GM10266 (cell line): ENCODE results near the gene MYH7B.

Experiments used
- DNase-seq: peaks from one replicate; pipeline ENCODE4 v3.0.0; 2012; ENCODE audit errors: extremely low spot score
- CTCF ChIP-seq: IDR thresholded peaks from 2 replicates; pipeline ENCODE4 v1.5.1; 2012; ENCODE audit warnings: mild to moderate bottlenecking, low read depth; ENCODE audit not compliant: control insufficient read depth, insufficient read depth; ENCODE audit errors: missing control alignments

MYH7B gene

GRCh38 chr20:34921436-34921835 lies 34.2 kb upstream of the MYH7B start:
- TF ChIP-seq CTCF, result no peak
- DNase-seq, result no peak

DNA sequence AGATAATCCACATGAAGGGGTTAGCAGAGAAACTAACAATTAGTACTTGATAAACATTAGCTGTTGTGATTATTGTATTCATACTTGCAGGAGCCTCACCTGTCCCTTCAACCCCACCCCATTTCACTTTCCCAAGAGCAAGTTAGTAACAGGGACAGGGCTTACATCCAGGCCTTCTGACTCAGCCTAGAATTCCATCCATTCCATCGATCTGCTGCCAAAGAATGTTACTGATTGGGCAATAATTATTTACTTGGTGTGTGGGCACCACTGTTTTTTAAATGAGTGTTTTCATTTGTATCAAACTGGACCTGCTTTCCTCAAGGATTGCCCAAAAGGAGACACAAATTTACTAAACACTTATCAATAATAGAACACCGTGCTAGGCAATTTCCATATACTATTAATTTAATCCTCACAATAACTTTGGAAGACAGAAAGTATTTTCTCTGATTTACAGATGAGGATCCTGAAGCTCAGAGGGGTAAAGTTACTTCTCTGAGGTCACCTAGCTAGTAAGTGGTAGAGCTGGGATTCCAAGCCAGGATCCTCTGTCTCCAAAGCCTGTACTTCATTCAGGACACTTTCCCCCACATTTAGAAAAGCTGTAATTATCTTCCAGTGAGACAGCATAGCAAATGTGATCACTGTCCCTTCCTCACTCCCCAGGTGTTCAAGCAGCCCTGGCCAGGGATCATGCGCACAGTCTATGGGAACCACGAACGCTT lies 32.9 kb upstream of the MYH7B start:
- no peak for DNase-seq
- TF ChIP-seq CTCF, result no peak

GRCh38 chr20:34923414-34923813 lies 32.3 kb upstream of the MYH7B start:
- no peak for DNase-seq
- TF ChIP-seq CTCF, result no peak

GRCh38 chr20:34925341-34925740 lies 30.3 kb upstream of the MYH7B start:
- no peak for TF ChIP-seq CTCF
- DNase-seq, result no peak

DNA sequence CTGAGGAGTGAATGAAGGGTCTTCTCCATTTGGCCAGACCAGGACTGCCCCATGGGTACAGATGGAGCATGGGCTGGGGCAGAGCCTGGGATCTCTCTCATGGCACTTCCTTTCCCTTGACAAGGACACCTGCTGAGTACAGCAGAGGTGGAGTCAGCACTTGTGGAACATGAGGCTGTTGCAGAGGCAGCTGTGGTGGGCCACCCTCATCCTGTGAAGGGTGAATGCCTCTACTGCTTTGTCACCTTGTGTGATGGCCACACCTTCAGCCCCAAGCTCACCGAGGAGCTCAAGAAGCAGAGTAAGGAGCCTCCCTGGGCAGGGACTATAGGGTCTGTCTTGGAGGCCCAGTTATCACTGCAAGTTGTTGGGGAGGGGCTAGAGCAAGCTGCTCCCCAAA lies 29.7 kb upstream of the MYH7B start:
- no peak for TF ChIP-seq CTCF
- DNase-seq, result no peak

- TF ChIP-seq CTCF, result no peak
- no peak for DNase-seq
Measured at GRCh38 chr20:34926581-34926980, 29.1 kb upstream of the MYH7B start.

DNA sequence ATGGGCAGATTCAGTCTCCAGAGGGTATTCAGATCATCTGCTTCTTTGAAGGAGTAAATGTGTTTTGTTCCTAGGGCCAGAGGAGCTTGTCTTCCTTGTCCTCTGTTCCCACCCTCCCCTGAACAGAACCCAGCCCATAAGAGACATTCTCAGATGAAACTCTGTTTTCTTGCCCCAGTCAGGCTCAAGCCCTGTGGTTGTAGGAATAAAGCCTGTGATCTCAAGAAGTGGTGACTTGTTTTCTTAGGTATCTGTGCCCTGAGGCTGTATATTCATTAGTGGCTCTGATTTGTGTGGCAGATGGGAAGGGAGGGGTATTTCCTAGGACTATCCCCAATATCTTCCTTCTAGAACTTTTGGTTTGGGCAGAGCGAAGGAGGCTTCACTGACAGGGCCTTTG lies 27.9 kb upstream of the MYH7B start:
- no peak for TF ChIP-seq CTCF
- no peak for DNase-seq
